Lung (tissue), 12 donors: ENCODE data around the gene SPINK2. TPM values are rescaled to one million over a fixed set of nuclear protein-coding genes. Genes with fewer than 3 reads are reported as not detected.

Experiments used
- ATAC-seq: fragments of 200-7000 bp; cut with Tn5 transposase; one replicate; pipeline ENCODE4 v1.9.1; 2020; ENCODE audit warnings: moderate number of reproducible peaks; ENCODE audit not compliant: insufficient read depth, low FRiP score
- DNase-seq, 3 donors: peaks; one replicate each; pipeline ENCODE4 v3.0.0-alpha.2; 2013 to 2017
- H3K27ac ChIP-seq, 2 donors: one replicate each; pipeline ENCODE4 v1.5.1; 2013; ENCODE audit warnings: mild to moderate bottlenecking in 2 of 2, moderate library complexity in 2 of 2, control low read depth in 1 of 2, inconsistent platforms in 1 of 2, low read depth in 1 of 2, low read length in 1 of 2
- H3K27me3 ChIP-seq, 3 donors: one replicate each; pipeline ENCODE4 v1.5.1; 2013; ENCODE audit warnings: low read length in 2 of 3; ENCODE audit not compliant: control insufficient read depth in 3 of 3, insufficient read depth in 3 of 3
- H3K36me3 ChIP-seq, 4 donors: one replicate each; pipeline ENCODE4 v1.5.1; 2013; ENCODE audit warnings: low read length in 4 of 4, mild to moderate bottlenecking in 1 of 4, moderate library complexity in 1 of 4; ENCODE audit not compliant: control insufficient read depth in 4 of 4, insufficient read depth in 4 of 4
- H3K4me1 ChIP-seq, 5 donors: one replicate each; pipeline ENCODE4 v1.5.1; 2013; ENCODE audit warnings: low read length in 5 of 5, mild to moderate bottlenecking in 2 of 5, moderate library complexity in 1 of 5; ENCODE audit not compliant: control insufficient read depth in 5 of 5, insufficient read depth in 5 of 5
- H3K4me3 ChIP-seq: one replicate; pipeline ENCODE4 v1.5.1; 2013; ENCODE audit warnings: mild to moderate bottlenecking, control low read depth, moderate library complexity
- H3K9ac ChIP-seq, 2 donors: one replicate each; pipeline ENCODE4 v1.5.1; 2013; ENCODE audit warnings: low read length in 2 of 2, control low read depth in 1 of 2; ENCODE audit not compliant: insufficient read depth in 1 of 2
- H3K9me3 ChIP-seq, 4 donors: one replicate each; pipeline ENCODE4 v1.5.1; 2013; ENCODE audit warnings: low read length in 3 of 4, mild to moderate bottlenecking in 1 of 4, moderate library complexity in 1 of 4; ENCODE audit not compliant: control insufficient read depth in 4 of 4, insufficient read depth in 3 of 4
- CTCF ChIP-seq: IDR thresholded peaks from 2 replicates; pipeline ENCODE4 v1.5.1; 2012; ENCODE audit warnings: mild to moderate bottlenecking; ENCODE audit errors: control extremely low read depth, extremely low read depth
- WGBS, 2 donors: extraction: QIAGEN DNeasy Blood & Tissue Kit; methylation state at CpG; one replicate each; pipeline ENCODE4 v1.1.7; 2013; 5-methylcytosine and 5-hydroxymethylcytosine counted together
- polyA plus RNA-seq, 2 donors: library from polyadenylated mRNA; stranded (reverse); fragments of 200-250 nt; gene quantifications; one replicate each; pipeline ENCODE4 v1.2.1, GENCODE V29; 2013
- total RNA-seq, 2 donors: library from RNA; depleted of rRNA in 1 of 2; stranded (reverse); fragments of >200 nt in 1 of 2; gene quantifications; one replicate each; pipeline ENCODE4 v1.2.1, GENCODE V29; 2014 to 2021
- donor health status: control.
- donor health status: control.
- donor health status: Bipolar disorder and iron deficiency.
- donor health status: healthy.
- donor health status: DM: yes; HTN: yes; CAD: no.

SPINK2 gene
- total and polyA plus RNA-seq, 4 donors: 0.91 TPM; not detected in 3

DNA sequence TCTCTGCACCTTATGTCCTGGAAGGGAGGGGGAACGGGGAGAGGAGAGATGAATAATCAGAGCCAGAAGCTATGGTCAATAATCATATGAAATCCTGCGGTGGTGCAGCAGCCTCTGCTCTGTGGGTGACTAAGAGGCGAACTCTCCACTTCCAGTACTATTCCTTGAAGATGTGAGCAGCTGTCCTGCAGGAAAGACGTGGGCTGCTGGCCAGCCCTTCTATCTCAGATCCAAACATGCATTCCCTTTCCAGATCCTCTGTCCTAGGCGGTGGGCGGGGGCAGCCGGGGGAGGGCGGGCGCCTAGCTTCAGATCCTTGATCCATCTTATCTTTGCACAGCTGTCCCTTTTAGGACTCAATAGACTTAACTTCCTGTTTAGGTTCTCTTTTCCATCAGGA, 34.5 kb downstream of the SPINK2 start:
- peaks cover 0 to 23% (median 2%) of the 10 kb centered on the region in 5 donors for H3K4me1 ChIP-seq
- DNase-seq (peak; percentile 87 to 93 (median 91)), ATAC-seq (peak; percentile 47)
- peak overlapping the region in 1 of 2 donors; percentile 7 for H3K9ac ChIP-seq
- whole genome bisulfite sequencing, 2 donors: 47 to 62% methylated on average over 9 of the region's 9 CpGs
- no peak overlapping the region for H3K27ac ChIP-seq
- no peaks in the 10 kb centered on the region for H3K27me3 ChIP-seq
- no peaks in the 10 kb centered on the region for H3K9me3 ChIP-seq
- no peak for TF ChIP-seq CTCF
- H3K36me3 ChIP-seq: no peaks in the 10 kb centered on the region
- H3K4me3 ChIP-seq: no peak overlapping the region

DNA sequence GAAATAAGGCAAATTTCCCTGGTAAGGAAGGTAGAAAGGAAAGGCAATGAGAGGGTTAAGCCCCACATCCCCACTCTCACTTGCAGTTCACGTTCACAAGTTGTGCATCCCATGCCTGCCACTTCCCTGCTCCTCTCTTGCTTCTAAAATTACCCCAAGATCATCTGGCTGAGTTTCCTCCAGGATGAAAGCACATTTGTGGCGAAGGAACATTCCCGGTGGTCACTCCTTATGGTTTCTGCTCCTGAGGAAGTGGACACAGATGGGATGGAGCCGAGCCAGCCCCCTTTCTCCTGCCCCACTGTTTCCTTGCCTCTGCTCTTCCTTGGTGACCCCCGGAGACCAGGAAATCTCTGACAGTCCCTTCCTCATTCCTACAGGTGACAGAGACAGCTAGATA, 37.5 kb downstream of the SPINK2 start:
- H3K27ac ChIP-seq: no peak overlapping the region
- H3K9ac ChIP-seq: no peak overlapping the region
- H3K9me3 ChIP-seq: no peaks in the 10 kb centered on the region
- ATAC-seq: no peak
- no peaks in the 10 kb centered on the region for H3K36me3 ChIP-seq
- H3K4me3 ChIP-seq: no peak overlapping the region
- no peaks in the 10 kb centered on the region for H3K27me3 ChIP-seq
- TF ChIP-seq CTCF: no peak
- H3K4me1 ChIP-seq: peaks cover 0 to 16% (median 2%) of the 10 kb centered on the region in 5 donors
- WGBS, 2 donors: 43 to 47% methylated on average over 5 of the region's 5 CpGs
- DNase-seq: peak in 1 of 3 donors; percentile 22

GRCh38 chr4:56782019-56782418, 39.5 kb downstream of the SPINK2 start:
- no peak for TF ChIP-seq CTCF
- Histone ChIP-seq H3K4me1 (peaks cover 0 to 6% (median 0%) of the 10 kb centered on the region in 5 donors), H3K4me3 (no peak overlapping the region), H3K9ac (no peak overlapping the region), H3K9me3 (no peaks in the 10 kb centered on the region), H3K27me3 (no peaks in the 10 kb centered on the region), H3K36me3 (no peaks in the 10 kb centered on the region), H3K27ac (no peak overlapping the region)
- DNase-seq: no peak
- no peak for ATAC-seq
- WGBS, 2 donors: 95% methylated on average over 8 of the region's 8 CpGs

GRCh38 chr4:56773346-56773745, 48.2 kb downstream of the SPINK2 start:
- WGBS, 2 donors: 97 to 100% methylated on average over 1 of the region's 1 CpG
- DNase-seq (no peak), ATAC-seq (no peak)
- TF ChIP-seq CTCF: no peak
- Histone ChIP-seq H3K4me3 (no peak overlapping the region), H3K36me3 (no peaks in the 10 kb centered on the region), H3K9ac (no peak overlapping the region), H3K27ac (no peak overlapping the region), H3K4me1 (no peaks in the 10 kb centered on the region), H3K9me3 (no peaks in the 10 kb centered on the region), H3K27me3 (no peaks in the 10 kb centered on the region)
